NT2/D1 (cell line): Measurements from ENCODE around the gene SCNM1.
A peak's percentile ranks its signal among the peaks of the same experiment; 100 is the strongest.

Experiments used
- DNase-seq: peaks from one replicate; pipeline ENCODE4 v3.0.0-alpha.2; 2011; ENCODE audit warnings: low read depth, low spot score
- H3K27me3 ChIP-seq: 2 replicates; pipeline ENCODE4 v1.6.0; 2011; ENCODE audit warnings: mild to moderate bottlenecking; ENCODE audit not compliant: insufficient read length, insufficient read depth
- H3K36me3 ChIP-seq: 2 replicates; pipeline ENCODE4 v1.6.1; 2011; ENCODE audit warnings: mild to moderate bottlenecking, low read length, mixed read lengths; ENCODE audit not compliant: insufficient read depth, insufficient read length
- H3K4me1 ChIP-seq: 2 replicates; pipeline ENCODE4 v1.5.1; 2011; ENCODE audit not compliant: insufficient read depth, insufficient read length
- H3K4me3 ChIP-seq: 2 replicates; pipeline ENCODE4 v1.5.1; 2011; ENCODE audit warnings: low read depth; ENCODE audit not compliant: insufficient read length
- H3K9ac ChIP-seq: 2 replicates; pipeline ENCODE4 v1.6.0; 2011; ENCODE audit warnings: low read depth; ENCODE audit not compliant: insufficient read length
- H3K9me3 ChIP-seq: 2 replicates; pipeline ENCODE4 v1.5.1; 2011; ENCODE audit warnings: mild to moderate bottlenecking, low read length; ENCODE audit not compliant: insufficient read depth
- SUZ12 ChIP-seq: IDR thresholded peaks from 2 replicates; pipeline ENCODE4 v1.6.1; 2011; ENCODE audit not compliant: insufficient read length, insufficient read depth; ENCODE audit errors: extremely low read depth
- YY1 ChIP-seq: IDR thresholded peaks from 2 replicates; pipeline ENCODE4 v1.6.1; 2011; ENCODE audit not compliant: insufficient read length, insufficient read depth
- ZNF274 ChIP-seq: IDR thresholded peaks from 2 replicates; pipeline ENCODE4 v1.6.1; 2011; ENCODE audit warnings: mild to moderate bottlenecking, low read depth, low read length

Gene SCNM1, protein sequence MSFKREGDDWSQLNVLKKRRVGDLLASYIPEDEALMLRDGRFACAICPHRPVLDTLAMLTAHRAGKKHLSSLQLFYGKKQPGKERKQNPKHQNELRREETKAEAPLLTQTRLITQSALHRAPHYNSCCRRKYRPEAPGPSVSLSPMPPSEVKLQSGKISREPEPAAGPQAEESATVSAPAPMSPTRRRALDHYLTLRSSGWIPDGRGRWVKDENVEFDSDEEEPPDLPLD

DNA sequence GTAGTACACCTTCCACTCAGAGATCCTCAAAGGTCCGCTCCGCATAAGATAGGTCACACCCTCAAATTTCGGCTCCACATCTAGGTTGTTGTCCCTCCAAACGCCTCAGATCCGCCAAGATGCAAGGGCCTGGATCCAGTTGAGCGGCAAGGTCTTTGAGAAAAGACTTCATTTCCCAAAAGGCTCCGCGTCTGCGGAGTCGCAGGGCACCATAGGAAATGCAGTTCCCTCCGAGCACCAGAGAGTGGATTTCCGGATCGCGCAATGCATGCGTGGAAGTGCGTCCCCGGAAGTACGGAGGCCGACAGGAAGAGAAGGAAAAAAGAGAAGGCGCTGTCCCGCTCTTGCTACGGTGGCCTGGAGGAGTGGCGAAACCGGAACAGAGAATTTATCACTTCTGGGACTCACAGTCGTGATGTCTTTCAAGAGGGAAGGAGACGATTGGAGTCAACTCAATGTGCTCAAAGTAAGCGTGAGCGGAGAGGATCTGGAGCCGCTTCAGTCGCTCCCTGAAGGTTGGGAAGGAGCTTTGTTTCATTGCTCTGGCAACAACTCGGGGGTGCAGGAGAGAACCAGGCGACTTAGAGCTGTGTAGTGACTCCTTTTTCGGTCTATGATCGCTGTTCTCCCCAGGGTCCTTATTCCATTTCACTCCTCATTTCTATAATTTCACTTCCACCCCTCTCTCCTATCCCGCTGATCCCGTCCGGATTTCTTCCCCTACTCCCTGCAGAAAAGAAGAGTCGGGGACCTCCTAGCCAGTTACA lies at the start of gene SCNM1, which contains the start of gene LYSMD1:
Gene SCNM1, plus strand, starts transcription at position 407 of the 767 bp plus-strand sequence. Its CDS starts 9 bp downstream, at position 416.
Gene LYSMD1, minus strand, starts transcription at position 165 of the 767 bp plus-strand sequence. CDS start 644 bp downstream, outside the sequence.
- no peaks in the 10 kb centered on the region for H3K27me3 ChIP-seq
- TF ChIP-seq YY1 (no peak), ZNF274 (no peak), SUZ12 (no peak)

DNA sequence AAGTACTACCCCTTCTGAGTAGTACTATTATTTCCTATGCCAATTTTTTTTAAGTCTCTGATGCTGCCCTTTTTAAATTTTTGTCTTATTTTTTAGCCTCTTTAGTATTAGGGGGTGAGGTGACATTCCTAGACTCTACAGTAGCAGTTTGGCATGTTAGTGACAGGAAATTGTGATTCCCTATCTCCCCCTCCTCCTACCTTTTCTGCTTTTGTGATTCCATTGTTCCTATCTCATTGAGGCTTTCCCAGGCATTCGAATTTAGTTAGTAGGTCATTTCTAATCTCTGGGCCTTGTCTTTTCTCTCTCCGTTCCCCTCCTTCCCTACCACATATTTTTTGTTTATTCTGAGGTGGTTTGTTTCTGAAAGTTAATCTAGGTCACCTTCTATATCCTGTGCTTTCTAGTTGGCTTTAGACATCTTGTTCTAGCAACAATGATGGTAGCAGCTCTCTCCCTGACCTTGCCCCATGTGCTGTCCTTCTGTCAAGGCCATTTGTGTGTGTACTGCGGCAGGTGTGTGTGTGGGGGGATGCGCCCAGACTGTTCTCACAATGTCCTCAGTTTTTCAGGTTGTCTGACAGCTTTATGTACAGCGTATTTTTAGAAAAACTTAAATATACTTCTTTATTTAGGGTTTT lies 41.1 kb upstream of the SCNM1 start:
- H3K9me3 ChIP-seq = no peaks in the 10 kb centered on the region
- peaks cover 5% of the 10 kb centered on the region for H3K4me1 ChIP-seq
- no peaks in the 10 kb centered on the region for H3K27me3 ChIP-seq
- no peak overlapping the region for H3K4me3 ChIP-seq
- H3K9ac ChIP-seq = no peak overlapping the region
- DNase-seq = no peak
- H3K36me3 ChIP-seq = no peaks in the 10 kb centered on the region
- TF ChIP-seq ZNF274 (no peak), SUZ12 (no peak), YY1 (no peak)

More for the DNA sequence above, at the start of gene SCNM1, which contains the start of gene LYSMD1:
- Histone ChIP-seq H3K36me3 (peaks cover 56% of the 10 kb centered on the region), H3K4me1 (peaks cover 10% of the 10 kb centered on the region), H3K4me3 (peak within 1 kb of the TSS; percentile 96), H3K9ac (peak within 1 kb of the TSS; percentile 97), H3K9me3 (no peaks in the 10 kb centered on the region)
- DNase-seq = peak; percentile 99

DNA sequence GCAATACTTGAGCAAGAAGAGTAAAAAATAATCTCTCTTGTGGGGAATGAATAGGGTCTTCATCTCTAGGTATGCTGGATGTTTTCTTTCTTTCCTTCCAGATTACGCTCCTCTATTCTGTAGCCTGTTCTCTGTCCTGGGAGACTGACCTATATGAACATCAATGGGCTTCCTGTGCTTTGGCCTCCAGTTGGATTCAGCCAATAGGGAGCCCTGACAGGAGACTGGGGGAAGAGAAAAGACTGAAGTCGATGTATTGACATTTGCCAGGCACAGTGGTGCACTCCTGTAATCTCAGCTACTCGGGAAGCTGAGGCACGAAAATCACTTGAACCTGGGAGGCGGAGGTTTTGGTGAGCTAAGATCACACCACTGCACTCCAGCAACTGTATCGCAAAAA lies 37.1 kb upstream of the SCNM1 start:
- Histone ChIP-seq H3K27me3 (no peaks in the 10 kb centered on the region), H3K4me3 (no peak overlapping the region), H3K4me1 (peaks cover 21% of the 10 kb centered on the region), H3K36me3 (peaks cover 4% of the 10 kb centered on the region), H3K9me3 (no peaks in the 10 kb centered on the region), H3K9ac (no peak overlapping the region)
- TF ChIP-seq YY1 (no peak), SUZ12 (no peak), ZNF274 (no peak)
- DNase-seq = no peak

DNA sequence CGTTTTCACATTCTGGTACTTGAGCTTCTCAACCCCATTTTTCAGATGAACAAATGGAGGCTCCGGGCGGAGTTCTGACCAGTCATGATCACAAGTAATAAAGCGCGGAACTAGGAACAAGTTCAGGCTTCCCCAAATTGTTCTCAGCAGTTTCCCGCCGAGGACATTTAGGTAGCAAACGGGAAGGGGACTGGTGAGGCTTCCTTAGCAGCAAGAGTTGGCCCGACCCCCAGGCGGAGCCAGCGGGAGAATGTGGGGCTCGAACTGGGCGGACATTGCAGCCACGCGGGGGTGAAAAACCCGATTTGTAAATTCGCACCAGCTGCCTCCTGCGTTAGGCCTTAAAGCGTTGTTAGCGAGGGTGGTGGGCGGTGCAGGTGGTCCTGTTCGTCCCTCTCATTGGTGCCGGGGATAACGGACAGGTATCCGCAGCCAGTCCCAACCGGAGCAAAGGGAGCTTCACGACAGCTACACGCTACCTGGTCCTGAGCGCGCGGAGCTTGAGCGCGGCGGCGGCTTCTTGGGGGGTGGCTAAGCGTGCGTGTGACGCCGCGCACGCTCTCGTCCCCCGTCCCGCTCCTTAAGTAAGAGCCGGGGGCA lies 34.9 kb upstream of the SCNM1 start:
- no peak for TF ChIP-seq YY1
- no peak for TF ChIP-seq SUZ12
- DNase-seq = peak; percentile 98
- Histone ChIP-seq H3K27me3 (no peaks in the 10 kb centered on the region), H3K4me3 (peak overlapping the region; percentile 44), H3K9ac (peak overlapping the region; percentile 80), H3K36me3 (peaks cover 26% of the 10 kb centered on the region), H3K9me3 (no peaks in the 10 kb centered on the region), H3K4me1 (peaks cover 18% of the 10 kb centered on the region)

DNA sequence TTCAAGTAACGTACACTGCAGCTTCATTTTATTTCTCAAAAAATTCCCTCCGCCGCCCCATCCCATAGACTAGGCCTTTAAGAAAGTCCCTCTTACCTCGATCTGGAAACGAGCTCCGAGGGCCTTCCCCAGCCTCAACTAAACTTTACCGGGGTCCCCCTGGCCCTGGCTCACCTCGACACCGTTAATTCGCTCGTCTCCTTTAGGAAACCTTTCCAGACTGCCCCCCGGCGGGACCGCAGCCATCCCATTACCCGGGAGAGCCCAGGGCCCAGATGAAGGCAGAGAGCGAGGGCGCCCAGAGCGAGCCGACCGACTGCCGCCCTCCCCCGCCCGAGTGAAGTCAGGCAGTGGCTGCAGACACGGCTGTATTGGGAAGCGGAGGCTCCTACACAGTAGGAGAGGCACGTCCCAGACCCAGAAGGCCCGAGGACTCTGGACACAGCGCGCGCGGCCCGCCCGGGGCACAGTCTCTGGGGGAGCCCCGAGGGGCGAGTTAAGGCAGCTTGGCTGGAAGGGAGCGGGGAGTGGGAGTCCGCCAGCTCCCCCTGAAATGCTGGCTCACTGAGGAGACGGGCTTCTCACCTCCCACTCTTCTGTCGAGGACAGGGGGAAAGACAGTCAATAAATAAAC lies 34.1 kb upstream of the SCNM1 start:
- peak overlapping the region; percentile 80 for H3K9ac ChIP-seq
- no peak for DNase-seq
- no peaks in the 10 kb centered on the region for H3K9me3 ChIP-seq
- no peaks in the 10 kb centered on the region for H3K27me3 ChIP-seq
- peaks cover 33% of the 10 kb centered on the region for H3K36me3 ChIP-seq
- peaks cover 18% of the 10 kb centered on the region for H3K4me1 ChIP-seq
- peak overlapping the region; percentile 44 for H3K4me3 ChIP-seq
- TF ChIP-seq SUZ12 (no peak), ZNF274 (no peak), YY1 (no peak)

DNA sequence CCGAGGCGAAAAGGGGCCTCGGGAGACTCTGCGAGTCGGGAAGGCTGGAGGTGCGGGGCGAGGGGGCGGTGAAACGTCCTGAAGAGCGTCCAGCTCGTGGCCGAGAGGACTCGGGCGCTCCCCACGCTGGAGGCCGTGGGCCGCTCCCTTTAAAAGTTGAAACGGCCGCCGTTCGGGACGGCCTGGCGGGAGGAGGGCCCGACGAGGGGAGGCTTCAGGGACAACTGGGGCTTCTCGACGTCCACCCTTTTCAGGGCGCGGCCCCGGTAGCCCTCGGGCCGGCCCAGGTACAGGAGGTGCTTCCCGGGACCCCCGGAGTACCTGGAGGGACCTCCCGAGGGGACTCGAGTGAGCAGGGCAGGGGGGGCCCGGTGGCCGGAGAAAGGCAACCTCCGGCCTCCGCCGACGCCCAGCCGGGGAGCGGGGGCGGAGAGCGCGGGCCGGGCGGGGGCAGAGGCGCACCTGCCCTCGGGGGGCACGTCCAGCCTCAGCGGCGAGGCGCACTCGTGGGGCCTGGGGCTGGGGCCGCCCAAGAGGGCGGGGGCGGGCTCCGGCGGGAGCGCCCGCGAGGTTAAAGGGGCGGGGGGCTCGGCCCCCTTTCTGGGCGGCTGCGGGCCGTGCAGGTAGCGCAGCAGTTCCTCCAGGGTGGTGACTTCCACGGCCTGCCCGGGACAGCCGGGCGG lies 33.5 kb upstream of the SCNM1 start:
- DNase-seq = no peak
- Histone ChIP-seq H3K4me3 (no peak overlapping the region), H3K27me3 (no peaks in the 10 kb centered on the region), H3K36me3 (peaks cover 36% of the 10 kb centered on the region), H3K4me1 (peaks cover 19% of the 10 kb centered on the region), H3K9me3 (no peaks in the 10 kb centered on the region), H3K9ac (peak overlapping the region; percentile 80)
- TF ChIP-seq SUZ12 (no peak), ZNF274 (no peak), YY1 (no peak)
